ENCODE results near the gene AFAP1.
A peak's percentile ranks its signal among the peaks of the same experiment; 100 is the strongest.

Gene AFAP1

DNA sequence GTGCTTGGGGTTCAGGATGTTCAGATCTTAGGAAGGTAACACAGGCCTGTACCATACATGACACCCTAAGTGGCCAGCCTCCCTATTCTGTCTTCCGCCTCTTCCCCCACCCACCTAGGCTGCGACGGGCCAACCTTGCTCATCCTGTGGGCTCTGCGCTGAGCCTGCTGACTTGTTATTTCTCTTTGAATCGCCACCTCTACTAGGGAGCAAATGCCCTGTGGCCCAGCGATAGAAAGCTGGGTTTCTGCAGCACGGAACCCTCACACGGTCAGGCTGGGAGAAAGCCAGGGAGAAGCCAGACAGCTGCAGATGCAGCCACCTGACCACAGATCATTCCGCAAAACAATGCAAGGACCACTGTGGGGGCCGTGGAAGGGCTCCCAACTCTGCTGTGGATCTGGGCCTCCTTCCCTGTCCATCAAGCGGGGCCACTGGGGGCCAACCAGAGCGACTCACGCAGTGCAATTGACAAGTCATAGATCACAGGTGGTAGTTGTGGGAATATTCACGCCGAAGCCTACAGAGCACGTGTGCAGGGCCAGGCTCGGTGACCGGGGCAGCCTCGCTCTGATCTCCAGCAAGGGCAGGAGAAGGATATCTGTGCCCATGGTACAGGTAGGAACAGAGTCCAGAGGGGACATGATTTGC lies 227.5 kb downstream of the AFAP1 start (continued):
- TF ChIP-seq, protein P1, sequence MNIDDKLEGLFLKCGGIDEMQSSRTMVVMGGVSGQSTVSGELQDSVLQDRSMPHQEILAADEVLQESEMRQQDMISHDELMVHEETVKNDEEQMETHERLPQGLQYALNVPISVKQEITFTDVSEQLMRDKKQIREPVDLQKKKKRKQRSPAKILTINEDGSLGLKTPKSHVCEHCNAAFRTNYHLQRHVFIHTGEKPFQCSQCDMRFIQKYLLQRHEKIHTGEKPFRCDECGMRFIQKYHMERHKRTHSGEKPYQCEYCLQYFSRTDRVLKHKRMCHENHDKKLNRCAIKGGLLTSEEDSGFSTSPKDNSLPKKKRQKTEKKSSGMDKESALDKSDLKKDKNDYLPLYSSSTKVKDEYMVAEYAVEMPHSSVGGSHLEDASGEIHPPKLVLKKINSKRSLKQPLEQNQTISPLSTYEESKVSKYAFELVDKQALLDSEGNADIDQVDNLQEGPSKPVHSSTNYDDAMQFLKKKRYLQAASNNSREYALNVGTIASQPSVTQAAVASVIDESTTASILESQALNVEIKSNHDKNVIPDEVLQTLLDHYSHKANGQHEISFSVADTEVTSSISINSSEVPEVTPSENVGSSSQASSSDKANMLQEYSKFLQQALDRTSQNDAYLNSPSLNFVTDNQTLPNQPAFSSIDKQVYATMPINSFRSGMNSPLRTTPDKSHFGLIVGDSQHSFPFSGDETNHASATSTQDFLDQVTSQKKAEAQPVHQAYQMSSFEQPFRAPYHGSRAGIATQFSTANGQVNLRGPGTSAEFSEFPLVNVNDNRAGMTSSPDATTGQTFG (tag by site-specific recombination; IDR thresholded peaks at IDR 0.05; ENCODE audit: borderline replicate concordance) = no peak
- TF ChIP-seq BCL11B (tag by site-specific recombination; IDR thresholded peaks at IDR 0.05; ENCODE audit: low read depth) (no peak), ZNF157 (tag by site-specific recombination; IDR thresholded peaks at IDR 0.05) (no peak), ZNF214 (tag by site-specific recombination; IDR thresholded peaks at IDR 0.05; ENCODE audit: borderline replicate concordance) (no peak), ZNF184 (tag by site-specific recombination; IDR thresholded peaks at IDR 0.05) (no peak), ZNF626 (tag by site-specific recombination; IDR thresholded peaks at IDR 0.05) (no peak), ZNF433 (tag by site-specific recombination; IDR thresholded peaks at IDR 0.05; ENCODE audit: low read depth) (no peak), ZNF211 (tag by site-specific recombination; IDR thresholded peaks at IDR 0.05; ENCODE audit: low read depth) (no peak), ZNF175 (tag by site-specific recombination; IDR thresholded peaks at IDR 0.05) (no peak), HOXD13 (CRISPR knock-in tag; IDR thresholded peaks at IDR 0.05; ENCODE audit: borderline replicate concordance) (no peak), ZNF639 (tag by site-specific recombination; IDR thresholded peaks at IDR 0.05) (no peak)
- TF ChIP-seq, protein P2, sequence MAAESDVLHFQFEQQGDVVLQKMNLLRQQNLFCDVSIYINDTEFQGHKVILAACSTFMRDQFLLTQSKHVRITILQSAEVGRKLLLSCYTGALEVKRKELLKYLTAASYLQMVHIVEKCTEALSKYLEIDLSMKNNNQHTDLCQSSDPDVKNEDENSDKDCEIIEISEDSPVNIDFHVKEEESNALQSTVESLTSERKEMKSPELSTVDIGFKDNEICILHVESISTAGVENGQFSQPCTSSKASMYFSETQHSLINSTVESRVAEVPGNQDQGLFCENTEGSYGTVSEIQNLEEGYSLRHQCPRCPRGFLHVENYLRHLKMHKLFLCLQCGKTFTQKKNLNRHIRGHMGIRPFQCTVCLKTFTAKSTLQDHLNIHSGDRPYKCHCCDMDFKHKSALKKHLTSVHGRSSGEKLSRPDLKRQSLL (tag by site-specific recombination; IDR thresholded peaks at IDR 0.05) = no peak
- TF ChIP-seq, protein P3, sequence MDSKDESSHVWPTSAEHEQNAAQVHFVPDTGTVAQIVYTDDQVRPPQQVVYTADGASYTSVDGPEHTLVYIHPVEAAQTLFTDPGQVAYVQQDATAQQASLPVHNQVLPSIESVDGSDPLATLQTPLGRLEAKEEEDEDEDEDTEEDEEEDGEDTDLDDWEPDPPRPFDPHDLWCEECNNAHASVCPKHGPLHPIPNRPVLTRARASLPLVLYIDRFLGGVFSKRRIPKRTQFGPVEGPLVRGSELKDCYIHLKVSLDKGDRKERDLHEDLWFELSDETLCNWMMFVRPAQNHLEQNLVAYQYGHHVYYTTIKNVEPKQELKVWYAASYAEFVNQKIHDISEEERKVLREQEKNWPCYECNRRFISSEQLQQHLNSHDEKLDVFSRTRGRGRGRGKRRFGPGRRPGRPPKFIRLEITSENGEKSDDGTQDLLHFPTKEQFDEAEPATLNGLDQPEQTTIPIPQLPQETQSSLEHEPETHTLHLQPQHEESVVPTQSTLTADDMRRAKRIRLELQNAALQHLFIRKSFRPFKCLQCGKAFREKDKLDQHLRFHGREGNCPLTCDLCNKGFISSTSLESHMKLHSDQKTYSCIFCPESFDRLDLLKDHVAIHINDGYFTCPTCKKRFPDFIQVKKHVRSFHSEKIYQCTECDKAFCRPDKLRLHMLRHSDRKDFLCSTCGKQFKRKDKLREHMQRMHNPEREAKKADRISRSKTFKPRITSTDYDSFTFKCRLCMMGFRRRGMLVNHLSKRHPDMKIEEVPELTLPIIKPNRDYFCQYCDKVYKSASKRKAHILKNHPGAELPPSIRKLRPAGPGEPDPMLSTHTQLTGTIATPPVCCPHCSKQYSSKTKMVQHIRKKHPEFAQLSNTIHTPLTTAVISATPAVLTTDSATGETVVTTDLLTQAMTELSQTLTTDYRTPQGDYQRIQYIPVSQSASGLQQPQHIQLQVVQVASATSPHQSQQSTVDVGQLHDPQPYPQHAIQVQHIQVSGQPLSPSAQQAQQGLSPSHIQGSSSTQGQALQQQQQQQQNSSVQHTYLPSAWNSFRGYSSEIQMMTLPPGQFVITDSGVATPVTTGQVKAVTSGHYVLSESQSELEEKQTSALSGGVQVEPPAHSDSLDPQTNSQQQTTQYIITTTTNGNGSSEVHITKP (tag by site-specific recombination; IDR thresholded peaks at IDR 0.05) = no peak

DNA sequence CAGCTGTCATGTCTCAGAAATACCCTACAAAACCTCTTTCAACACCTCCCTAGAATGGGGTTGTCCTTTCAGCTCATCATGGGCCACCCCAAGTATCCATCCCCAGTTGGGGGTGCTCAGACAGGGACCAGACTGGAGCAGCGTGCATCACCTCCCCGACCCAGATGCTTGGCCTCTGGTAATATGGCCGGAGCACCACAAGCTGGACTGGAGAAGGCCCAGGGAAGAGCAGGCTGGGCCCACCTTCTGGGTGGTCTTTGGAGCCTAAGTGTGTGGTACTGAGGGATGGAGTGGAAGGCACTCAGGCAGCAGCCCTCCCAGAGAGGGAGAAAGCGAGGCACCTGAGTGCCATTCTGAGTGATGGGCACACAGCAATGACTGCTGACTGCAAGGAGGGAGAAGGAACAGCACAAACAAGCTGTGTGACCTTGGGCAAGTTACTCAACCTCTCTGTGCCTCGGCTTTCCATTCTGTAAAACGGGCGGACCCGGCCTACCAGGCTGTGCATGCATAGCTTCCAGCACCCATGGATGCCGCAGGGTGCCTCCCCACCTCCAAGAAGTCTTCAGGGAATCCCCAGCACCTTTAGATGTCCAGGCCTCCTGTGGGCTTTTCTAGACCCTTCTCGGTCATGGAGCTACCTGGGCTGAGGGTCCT lies 228.2 kb downstream of the AFAP1 start:
- TF ChIP-seq SP2 (tag by site-specific recombination; IDR thresholded peaks at IDR 0.05) (no peak), HOXC10 (CRISPR knock-in tag; IDR thresholded peaks at IDR 0.05) (no peak), ZNF157 (tag by site-specific recombination; IDR thresholded peaks at IDR 0.05) (no peak), ZNF768 (tag by site-specific recombination; IDR thresholded peaks at IDR 0.05) (peak; percentile 66; the same call in 1 of the 2 replicates), ZNF549 (tag by site-specific recombination; IDR thresholded peaks at IDR 0.05) (no peak), ZNF292 (tag by site-specific recombination; IDR thresholded peaks at IDR 0.05; ENCODE audit: borderline replicate concordance, low read depth) (no peak)
- Histone ChIP-seq H3K27ac (ENCODE audit: extremely low read depth, low read depth, low read length) (no peak overlapping the region), H3K4me3 (ENCODE audit: low read depth, low read length) (no peak overlapping the region), H3K4me1 (ENCODE audit: control insufficient read depth, insufficient read depth, low read length) (no peaks in the 10 kb centered on the region), H3K36me3 (ENCODE audit: control insufficient read depth in 2 of 2, insufficient read depth in 1 of 2, low read length in 2 of 2) (no peaks in the 10 kb centered on the region), H3K9me3 (ENCODE audit: control insufficient read depth, insufficient read depth, low read depth, low read length) (no peaks in the 10 kb centered on the region)
- CTCF ChIA-PET = no interaction called here
- POLR2A ChIA-PET = no interaction called here
